ENCODE results near the gene AICDA.

- TF ChIP-seq PPARA (CRISPR knock-in tag; IDR thresholded peaks at IDR 0.05; ENCODE audit: borderline replicate concordance) (no peak), PATZ1 (CRISPR knock-in tag; IDR thresholded peaks at IDR 0.05; ENCODE audit: borderline replicate concordance) (no peak), ZFP3 (CRISPR knock-in tag; IDR thresholded peaks at IDR 0.05) (no peak), ZFP30 (CRISPR knock-in tag; IDR thresholded peaks at IDR 0.05) (no peak), TOX (CRISPR knock-in tag; IDR thresholded peaks at IDR 0.05; ENCODE audit: borderline replicate concordance) (no peak), TSHZ2 (CRISPR knock-in tag; IDR thresholded peaks at IDR 0.05) (no peak)
Measured at GRCh38 chr12:8648576-8649205, 36.0 kb upstream of the AICDA start.
